CD4-positive, CD25-positive, alpha-beta regulatory T cell (primary cell): ENCODE data around the gene FAM240A. TPM values are rescaled to one million over a fixed set of nuclear protein-coding genes. Genes with fewer than 3 reads are reported as not detected.

Source experiments
- ATAC-seq, 2 donors: fragments of 150-1000 bp; cut with Tn5 transposase; one replicate each; pipeline ENCODE4 v1.10.0; 2021; ENCODE audit warnings: low read depth in 2 of 2, moderate number of reproducible peaks in 2 of 2, moderate library complexity in 1 of 2
- DNase-seq, 3 donors: peaks; one replicate each; pipeline versions ENCODE4 v3.0.0 to v3.0.0-alpha.2; 2012 to 2022; ENCODE audit warnings: mixed read lengths in 1 of 3
- H3K27ac ChIP-seq: one replicate; pipeline ENCODE4 v1.7.0; 2013; ENCODE audit warnings: mild to moderate bottlenecking, low read length; ENCODE audit not compliant: insufficient read depth, poor library complexity, severe bottlenecking
- H3K27me3 ChIP-seq: one replicate; pipeline ENCODE4 v1.7.0; 2013; ENCODE audit warnings: low read length; ENCODE audit not compliant: control insufficient read depth, insufficient read depth
- H3K36me3 ChIP-seq: one replicate; pipeline ENCODE4 v1.7.0; 2013; ENCODE audit warnings: mild to moderate bottlenecking, low read length, moderate library complexity; ENCODE audit not compliant: control insufficient read depth, insufficient read depth
- H3K4me1 ChIP-seq: 2 replicates; pipeline ENCODE4 v1.7.0; 2013; ENCODE audit warnings: mild to moderate bottlenecking, low read length; ENCODE audit not compliant: insufficient read depth, control insufficient read depth, poor library complexity, severe bottlenecking
- H3K4me3 ChIP-seq: one replicate; pipeline ENCODE4 v1.7.0; 2013; ENCODE audit warnings: low read depth, mild to moderate bottlenecking, low read length, moderate library complexity
- H3K9me3 ChIP-seq, 2 experiments: 1 replicate in 1 of 2; 2 replicates in 1 of 2; pipeline ENCODE4 v1.7.0; 2013; ENCODE audit warnings: low read length in 2 of 2, mild to moderate bottlenecking in 1 of 2, moderate library complexity in 1 of 2; ENCODE audit not compliant: control insufficient read depth in 2 of 2
- H3K27ac Mint-ChIP-seq, 3 donors: one replicate each; pipeline ENCODE4 v1.8.0; 2020 to 2022; ENCODE audit warnings: mild to moderate bottlenecking in 3 of 3, mixed read lengths in 3 of 3, moderate library complexity in 2 of 3
- H3K27me3 Mint-ChIP-seq: one replicate; pipeline ENCODE4 v1.8.0; 2022; ENCODE audit warnings: mild to moderate bottlenecking, mixed read lengths
- H3K36me3 Mint-ChIP-seq: one replicate; pipeline ENCODE4 v1.8.0; 2020; ENCODE audit warnings: mixed read lengths
- H3K4me1 Mint-ChIP-seq, 4 donors: one replicate each; pipeline ENCODE4 v1.8.0; 2020 to 2022; ENCODE audit warnings: mixed read lengths in 4 of 4, mild to moderate bottlenecking in 1 of 4
- H3K4me3 Mint-ChIP-seq, 4 donors: one replicate each; pipeline ENCODE4 v1.8.0; 2020 to 2022; ENCODE audit warnings: mild to moderate bottlenecking in 4 of 4, mixed read lengths in 4 of 4, moderate library complexity in 3 of 4
- H3K9me3 Mint-ChIP-seq, 7 donors: one replicate each; pipeline ENCODE4 v1.8.0; 2020 to 2022; ENCODE audit warnings: mixed read lengths in 7 of 7, mild to moderate bottlenecking in 3 of 7, moderate library complexity in 2 of 7
- polyA plus RNA-seq, 4 donors: library from polyadenylated mRNA; unstranded; fragments of 300-500 nt; fragmentation: Illumina TruSeq; gene quantifications; one replicate each; pipeline ENCODE4 v1.2.3, GENCODE V29; 2021
- total RNA-seq: library from RNA; stranded (reverse); gene quantifications from one replicate; pipeline ENCODE4 v1.2.3, GENCODE V29; 2022

FAM240A gene
- total and polyA plus RNA-seq, 5 donors from 2014 or later: not detected

DNA sequence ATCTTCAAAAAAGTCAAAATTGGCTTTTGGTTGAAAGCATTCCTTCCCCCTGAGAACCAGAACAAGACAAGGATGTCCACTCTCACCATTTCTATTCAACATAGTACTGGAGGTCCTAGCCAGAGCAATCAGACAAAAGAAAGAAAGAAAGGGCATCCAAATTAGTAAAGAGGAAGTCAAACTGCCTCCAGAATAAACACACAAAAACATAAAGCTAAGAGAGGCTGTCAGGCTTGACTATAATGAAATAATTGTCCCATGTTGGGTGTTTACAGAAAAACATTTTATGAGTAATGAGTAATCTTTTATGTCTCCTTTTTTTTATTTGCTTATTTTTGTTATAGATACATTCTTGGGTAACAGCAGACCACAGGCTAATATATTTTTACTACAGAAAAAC, 18.3 kb upstream of the FAM240A start:
- ATAC-seq: no peak
- no peak overlapping the region for H3K27ac ChIP-seq
- no peak overlapping the region for H3K4me3 Mint-ChIP-seq
- no peak overlapping the region for H3K27ac Mint-ChIP-seq
- no peak for DNase-seq
- no peaks in the 10 kb centered on the region for H3K4me1 Mint-ChIP-seq
- H3K9me3 ChIP-seq: no peaks in the 10 kb centered on the region
- no peak overlapping the region for H3K4me3 ChIP-seq
- H3K36me3 Mint-ChIP-seq: no peaks in the 10 kb centered on the region
- peaks cover 36% of the 10 kb centered on the region for H3K27me3 Mint-ChIP-seq
- H3K27me3 ChIP-seq: peaks cover 2% of the 10 kb centered on the region
- peaks cover 0 to 3% (median 0%) of the 10 kb centered on the region in 7 donors for H3K9me3 Mint-ChIP-seq
- no peaks in the 10 kb centered on the region for H3K4me1 ChIP-seq
- H3K36me3 ChIP-seq: no peaks in the 10 kb centered on the region

DNA sequence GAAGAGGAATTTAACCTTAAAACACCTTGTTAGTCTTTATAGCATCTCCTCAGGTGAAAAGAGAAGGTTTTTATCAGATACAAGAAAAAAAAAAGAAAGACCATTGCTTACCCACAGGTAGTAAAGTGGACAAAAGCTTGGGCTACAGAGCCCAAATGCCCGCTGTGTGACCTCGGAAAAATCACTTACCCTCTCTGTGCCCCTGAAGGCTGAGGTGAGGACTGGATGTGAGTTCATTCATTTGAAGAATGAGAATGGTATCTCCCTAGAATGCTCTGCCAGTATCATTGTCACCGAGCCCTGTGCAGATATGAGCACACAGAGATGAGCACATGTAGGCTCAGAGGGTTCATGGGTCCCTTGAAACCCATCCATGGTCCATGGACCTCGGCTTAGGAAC, 17.6 kb upstream of the FAM240A start:
- H3K4me3 ChIP-seq: no peak overlapping the region
- Mint-ChIP-seq H3K4me1 (no peaks in the 10 kb centered on the region), H3K36me3 (no peaks in the 10 kb centered on the region), H3K4me3 (no peak overlapping the region), H3K27ac (no peak overlapping the region), H3K27me3 (peaks cover 39% of the 10 kb centered on the region), H3K9me3 (peaks cover 0 to 2% (median 0%) of the 10 kb centered on the region in 7 donors)
- DNase-seq: no peak
- no peak for ATAC-seq
- H3K27ac ChIP-seq: no peak overlapping the region
- no peaks in the 10 kb centered on the region for H3K4me1 ChIP-seq
- no peaks in the 10 kb centered on the region for H3K36me3 ChIP-seq
- H3K9me3 ChIP-seq: no peaks in the 10 kb centered on the region
- peaks cover 2% of the 10 kb centered on the region for H3K27me3 ChIP-seq

DNA sequence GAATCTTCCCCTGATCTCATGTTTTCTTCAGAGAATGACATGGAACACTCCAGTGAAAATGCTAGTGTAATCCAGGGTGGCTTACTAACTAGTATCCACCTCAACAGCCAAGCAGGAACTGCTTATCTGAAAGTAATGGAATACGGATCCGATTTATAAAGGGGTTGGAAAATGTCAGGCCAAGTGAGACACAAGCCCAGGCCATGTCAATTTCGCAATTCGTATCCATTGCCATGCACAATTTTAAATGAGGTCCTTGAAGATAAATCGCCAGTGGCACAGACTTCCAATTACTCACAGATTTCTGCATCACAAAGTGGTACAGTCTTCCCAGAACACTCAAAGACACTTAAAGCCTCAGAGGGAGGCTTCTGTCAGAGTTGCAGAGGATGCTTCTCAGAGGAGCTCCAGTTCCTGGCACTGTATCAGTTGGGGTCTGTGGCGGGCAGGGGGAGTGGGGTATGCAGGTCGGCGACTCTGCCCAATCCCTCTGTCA, 16.5 kb upstream of the FAM240A start:
- Mint-ChIP-seq H3K4me1 (no peaks in the 10 kb centered on the region), H3K27me3 (peaks cover 30% of the 10 kb centered on the region), H3K4me3 (no peak overlapping the region), H3K27ac (no peak overlapping the region), H3K36me3 (no peaks in the 10 kb centered on the region), H3K9me3 (peaks cover 0 to 2% (median 0%) of the 10 kb centered on the region in 7 donors)
- Histone ChIP-seq H3K9me3 (no peaks in the 10 kb centered on the region), H3K4me1 (no peaks in the 10 kb centered on the region), H3K27ac (no peak overlapping the region), H3K36me3 (no peaks in the 10 kb centered on the region), H3K4me3 (no peak overlapping the region), H3K27me3 (peaks cover 2% of the 10 kb centered on the region)
- ATAC-seq (no peak), DNase-seq (no peak)

DNA sequence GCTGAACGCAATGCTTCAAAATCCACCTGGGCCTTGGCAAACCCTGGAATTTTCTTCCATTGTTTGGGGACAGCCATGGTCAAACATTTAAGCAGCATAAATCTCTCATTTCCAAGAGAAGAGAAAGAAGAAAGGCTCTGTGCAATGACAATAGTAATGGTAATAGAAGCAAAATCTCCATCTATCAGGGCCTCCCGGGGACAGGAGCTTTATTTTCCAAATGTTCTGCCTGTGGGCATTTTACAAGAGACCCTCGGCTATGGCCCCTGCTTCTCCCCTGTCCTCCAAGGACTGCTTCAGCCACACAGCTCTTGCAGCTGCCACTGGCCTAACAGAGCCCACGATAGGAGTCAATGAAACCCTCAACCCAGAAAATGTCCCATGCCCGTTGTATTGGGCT, 12.7 kb upstream of the FAM240A start:
- no peak overlapping the region for H3K27ac Mint-ChIP-seq
- DNase-seq: no peak
- peaks cover 2% of the 10 kb centered on the region for H3K27me3 ChIP-seq
- H3K4me3 ChIP-seq: no peak overlapping the region
- ATAC-seq: no peak
- no peaks in the 10 kb centered on the region for H3K4me1 ChIP-seq
- no peaks in the 10 kb centered on the region for H3K9me3 ChIP-seq
- no peaks in the 10 kb centered on the region for H3K4me1 Mint-ChIP-seq
- H3K36me3 ChIP-seq: no peaks in the 10 kb centered on the region
- H3K4me3 Mint-ChIP-seq: no peak overlapping the region
- H3K27ac ChIP-seq: no peak overlapping the region
- peaks cover 19% of the 10 kb centered on the region for H3K27me3 Mint-ChIP-seq
- H3K9me3 Mint-ChIP-seq: peaks cover 0 to 2% (median 0%) of the 10 kb centered on the region in 7 donors
- H3K36me3 Mint-ChIP-seq: no peaks in the 10 kb centered on the region

DNA sequence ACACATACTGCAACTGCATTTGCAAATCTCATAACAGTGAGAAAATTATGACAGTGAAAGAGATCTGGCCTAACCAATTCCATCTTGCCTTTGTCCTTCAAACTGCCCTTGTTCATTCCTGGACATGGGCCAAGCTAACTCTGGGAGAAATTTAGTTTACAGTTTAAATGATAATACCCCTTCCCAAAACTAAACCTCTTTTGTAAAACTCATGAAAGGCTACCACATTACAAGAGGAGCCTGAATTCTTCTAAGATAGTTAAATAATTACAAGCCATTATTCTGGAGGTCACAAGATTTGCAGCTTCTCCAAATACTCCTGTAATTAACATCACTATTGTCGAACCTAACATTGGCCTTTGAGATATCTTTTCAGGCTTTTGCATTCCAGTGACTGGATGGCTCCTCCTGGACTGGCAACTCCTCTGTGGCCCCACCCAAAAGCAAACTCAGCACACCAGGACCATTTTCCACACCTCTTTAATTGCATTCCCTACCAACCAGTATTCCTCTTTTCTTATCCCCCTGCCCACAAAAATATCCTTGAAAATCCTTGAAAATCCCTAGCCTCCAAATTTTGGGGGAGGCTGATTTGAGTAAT, 8.8 kb upstream of the FAM240A start:
- Mint-ChIP-seq H3K9me3 (peaks cover 0 to 2% (median 0%) of the 10 kb centered on the region in 7 donors), H3K4me3 (no peak overlapping the region), H3K4me1 (no peaks in the 10 kb centered on the region), H3K36me3 (no peaks in the 10 kb centered on the region), H3K27me3 (peaks cover 14% of the 10 kb centered on the region), H3K27ac (no peak overlapping the region)
- H3K9me3 ChIP-seq: no peaks in the 10 kb centered on the region
- no peaks in the 10 kb centered on the region for H3K4me1 ChIP-seq
- no peaks in the 10 kb centered on the region for H3K36me3 ChIP-seq
- H3K4me3 ChIP-seq: no peak overlapping the region
- ATAC-seq: no peak
- no peaks in the 10 kb centered on the region for H3K27me3 ChIP-seq
- no peak for DNase-seq
- no peak overlapping the region for H3K27ac ChIP-seq

DNA sequence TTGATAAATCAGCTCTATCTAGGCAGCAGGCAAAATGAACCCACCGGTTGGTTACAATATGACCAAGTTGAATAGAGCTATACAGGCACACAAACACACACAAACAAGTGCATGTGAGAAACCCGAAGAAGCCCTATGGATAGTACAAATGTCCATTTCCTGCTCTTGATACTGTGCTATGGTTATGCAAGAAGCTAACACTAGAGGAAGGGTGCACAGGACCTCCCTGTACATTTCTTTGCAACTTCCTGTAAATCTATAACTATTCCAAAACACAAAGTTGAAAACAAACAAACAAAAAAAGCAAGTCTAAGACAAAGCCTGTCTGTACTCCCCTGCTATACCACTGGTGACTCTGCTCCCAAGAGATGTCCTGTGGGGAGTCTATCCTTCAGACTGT, 8.2 kb upstream of the FAM240A start:
- DNase-seq: peak in 1 of 3 donors; percentile 11
- Histone ChIP-seq H3K4me3 (no peak overlapping the region), H3K4me1 (no peaks in the 10 kb centered on the region), H3K36me3 (no peaks in the 10 kb centered on the region), H3K9me3 (no peaks in the 10 kb centered on the region), H3K27me3 (no peaks in the 10 kb centered on the region), H3K27ac (no peak overlapping the region)
- H3K4me1 Mint-ChIP-seq: no peaks in the 10 kb centered on the region
- peaks cover 17% of the 10 kb centered on the region for H3K27me3 Mint-ChIP-seq
- H3K4me3 Mint-ChIP-seq: no peak overlapping the region
- H3K9me3 Mint-ChIP-seq: peaks cover 0 to 2% (median 0%) of the 10 kb centered on the region in 7 donors
- no peak for ATAC-seq
- H3K27ac Mint-ChIP-seq: peak overlapping the region in 1 of 3 donors; percentile 45
- H3K36me3 Mint-ChIP-seq: no peaks in the 10 kb centered on the region

DNA sequence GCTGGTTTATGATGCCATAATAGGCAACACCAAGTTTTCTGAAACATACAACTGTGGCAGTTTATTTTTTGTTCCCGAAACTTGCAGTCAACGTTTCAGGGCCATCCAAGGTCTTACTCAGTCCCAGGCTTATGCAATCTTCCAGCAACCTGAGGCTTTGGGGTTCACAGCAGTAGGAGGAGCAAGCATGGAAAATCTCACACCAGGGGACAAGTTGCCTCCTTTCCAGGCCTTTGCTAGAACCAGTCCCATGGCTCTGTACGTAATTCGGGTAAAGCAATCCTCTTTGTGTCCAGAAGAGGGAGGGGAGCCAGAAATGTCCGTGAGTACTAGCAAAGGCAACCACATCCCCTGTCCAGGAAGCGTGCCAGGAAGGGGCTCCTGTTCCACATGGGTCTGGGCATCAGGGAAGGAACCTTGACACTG, 4.7 kb upstream of the FAM240A start:
- H3K27ac ChIP-seq: no peak overlapping the region
- no peaks in the 10 kb centered on the region for H3K4me1 Mint-ChIP-seq
- no peak for ATAC-seq
- no peaks in the 10 kb centered on the region for H3K36me3 Mint-ChIP-seq
- H3K4me3 Mint-ChIP-seq: no peak overlapping the region
- H3K4me3 ChIP-seq: no peak overlapping the region
- no peak for DNase-seq
- peaks cover 32% of the 10 kb centered on the region for H3K27me3 Mint-ChIP-seq
- no peak overlapping the region for H3K27ac Mint-ChIP-seq
- H3K9me3 ChIP-seq: no peaks in the 10 kb centered on the region
- no peaks in the 10 kb centered on the region for H3K36me3 ChIP-seq
- H3K4me1 ChIP-seq: no peaks in the 10 kb centered on the region
- no peaks in the 10 kb centered on the region for H3K9me3 Mint-ChIP-seq
- peaks cover under 1% of the 10 kb centered on the region for H3K27me3 ChIP-seq

DNA sequence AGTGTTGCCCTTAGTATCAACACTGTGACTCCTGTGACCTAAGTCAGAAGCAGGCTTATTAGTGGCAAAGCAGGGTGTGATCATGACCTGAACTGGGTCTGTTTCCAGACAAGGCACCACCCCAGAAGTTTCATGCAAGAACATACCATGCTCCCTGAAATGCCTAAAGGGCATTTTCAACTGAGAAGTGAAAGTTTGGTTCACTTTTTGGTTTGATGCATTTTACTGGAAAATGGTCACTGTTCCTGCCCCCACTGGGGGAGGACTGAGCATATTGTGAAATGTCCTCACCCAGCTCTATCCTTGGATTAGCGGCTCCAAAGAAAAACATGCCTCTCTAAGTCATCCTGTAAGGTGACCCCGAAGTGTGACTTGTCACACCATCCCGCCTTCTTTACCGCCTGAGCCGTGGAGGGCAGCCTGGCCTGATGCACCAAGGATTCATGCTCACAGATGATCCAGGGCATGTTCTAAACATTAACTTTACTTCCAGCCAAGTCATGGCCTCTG, 3.1 kb upstream of the FAM240A start:
- H3K36me3 Mint-ChIP-seq: no peaks in the 10 kb centered on the region
- H3K9me3 ChIP-seq: no peaks in the 10 kb centered on the region
- peaks cover 2% of the 10 kb centered on the region for H3K27me3 ChIP-seq
- no peak overlapping the region for H3K4me3 Mint-ChIP-seq
- no peak overlapping the region for H3K27ac ChIP-seq
- H3K4me1 Mint-ChIP-seq: no peaks in the 10 kb centered on the region
- no peaks in the 10 kb centered on the region for H3K4me1 ChIP-seq
- H3K36me3 ChIP-seq: no peaks in the 10 kb centered on the region
- peak overlapping the region in 1 of 3 donors; percentile 48 for H3K27ac Mint-ChIP-seq
- peaks cover 36% of the 10 kb centered on the region for H3K27me3 Mint-ChIP-seq
- DNase-seq (no peak), ATAC-seq (no peak)
- H3K4me3 ChIP-seq: no peak overlapping the region
- H3K9me3 Mint-ChIP-seq: no peaks in the 10 kb centered on the region
